H1 (cell line): ENCODE data around the gene ACBD6. TPM values are rescaled to one million over a fixed set of nuclear protein-coding genes. Genes with fewer than 3 reads are reported as not detected.

Source experiments
- CTCF ChIA-PET: fragments of 300-600 bp; sonication (Branson Sonifier 250); formaldehyde crosslinking; loops from one replicate; lab custom pipeline; 2021; ENCODE audit not compliant: partially characterized antibody; lab: Charles Lee
- POLR2A ChIA-PET: fragments of 300-600 bp; sonication (Branson Sonifier 250); formaldehyde crosslinking; loops from one replicate; lab custom pipeline; 2021; ENCODE audit warnings: inconsistent platforms; ENCODE audit not compliant: partially characterized antibody; lab: Charles Lee
- DNase-seq, 2 experiments: peaks; one replicate each; pipeline versions ENCODE4 v3.0.0 to v3.0.0-alpha.2; 2010 to 2022; ENCODE audit warnings: low spot score in 2 of 2, low read depth in 1 of 2, mixed read lengths in 1 of 2
- FAIRE-seq: peaks from 2 replicates; lab custom pipeline; 2011; peaks lifted over from hg19 to GRCh38; lab: Jason Lieb, UNC
- H2AFZ ChIP-seq: 2 replicates; pipeline ENCODE4 v1.8.1; 2012; ENCODE audit warnings: low read length, inconsistent platforms
- H2AK5ac ChIP-seq: 2 replicates; pipeline ENCODE4 v1.6.1; 2013; ENCODE audit warnings: low read depth, low read length
- H2BK120ac ChIP-seq: replicated peaks from 2 replicates; pipeline ENCODE3; 2013; ENCODE audit warnings: low read depth, low read length, inconsistent platforms
- H2BK12ac ChIP-seq: 2 replicates; pipeline ENCODE4 v1.6.1; 2013; ENCODE audit warnings: low read depth, low read length
- H2BK15ac ChIP-seq: 2 replicates; pipeline ENCODE4 v1.6.1; 2013; ENCODE audit warnings: low read length
- H2BK20ac ChIP-seq: 2 replicates; pipeline ENCODE4 v1.6.1; 2013; ENCODE audit warnings: low read length
- H2BK5ac ChIP-seq: 2 replicates; pipeline ENCODE4 v1.6.1; 2013; ENCODE audit warnings: low read depth, low read length
- H3K14ac ChIP-seq: 2 replicates; pipeline ENCODE4 v1.6.1; 2013; ENCODE audit warnings: inconsistent platforms; ENCODE audit not compliant: insufficient read length
- H3K18ac ChIP-seq: 2 replicates; pipeline ENCODE4 v1.6.1; 2013; ENCODE audit warnings: low read length; ENCODE audit errors: extremely low read depth
- H3K23ac ChIP-seq: 2 replicates; pipeline ENCODE4 v1.6.1; 2013; ENCODE audit warnings: inconsistent platforms; ENCODE audit not compliant: insufficient read length
- H3K23me2 ChIP-seq: 2 replicates; pipeline ENCODE4 v1.6.1; 2013; ENCODE audit warnings: low read depth, low read length
- H3K27ac ChIP-seq: 2 replicates; pipeline ENCODE4 v1.6.1; 2011; ENCODE audit warnings: low read depth, low read length, inconsistent platforms
- H3K27me3 ChIP-seq, 4 experiments: replicated peaks in 1 of 4; 1 replicate in 1 of 4; 2 replicates in 3 of 4; pipeline versions ENCODE4 v1.6.1 to v1.8.1; 2011 to 2013; ENCODE audit warnings: low read length in 3 of 4, mild to moderate bottlenecking in 3 of 4, inconsistent platforms in 2 of 4, mixed read lengths in 2 of 4, moderate library complexity in 1 of 4; ENCODE audit not compliant: control insufficient read depth in 3 of 4, insufficient read depth in 3 of 4; ENCODE audit errors: extremely low read depth in 1 of 4
- H3K36me3 ChIP-seq, 4 experiments: 2 replicates each; pipeline versions ENCODE4 v1.6.1 to v1.8.1; 2011 to 2013; ENCODE audit warnings: mild to moderate bottlenecking in 4 of 4, low read length in 3 of 4, moderate library complexity in 2 of 4, control low read depth in 1 of 4, inconsistent platforms in 1 of 4; ENCODE audit not compliant: insufficient read depth in 4 of 4, control insufficient read depth in 2 of 4
- H3K4ac ChIP-seq: replicated peaks from 2 replicates; pipeline ENCODE3; 2013; ENCODE audit warnings: low read length, low read depth, mixed read lengths, inconsistent platforms; ENCODE audit not compliant: insufficient read length
- H3K4me1 ChIP-seq, 4 experiments: replicated peaks in 1 of 4; 1 replicate in 1 of 4; 2 replicates in 3 of 4; pipeline versions ENCODE4 v1.6.1 to v1.8.1; 2011 to 2013; ENCODE audit warnings: low read length in 3 of 4, inconsistent platforms in 2 of 4, mixed read lengths in 1 of 4; ENCODE audit not compliant: insufficient read depth in 4 of 4, control insufficient read depth in 3 of 4
- H3K4me2 ChIP-seq, 2 experiments: 2 replicates each; pipeline versions ENCODE4 v1.6.1 to v1.8.1; 2011 to 2013; ENCODE audit warnings: low read depth in 2 of 2, low read length in 2 of 2, control low read depth in 1 of 2, inconsistent platforms in 1 of 2, mild to moderate bottlenecking in 1 of 2; ENCODE audit not compliant: insufficient read depth in 1 of 2
- H3K4me3 ChIP-seq, 4 experiments: fragments of 200-600, 300-600 bp in 1 of 4; sonication (generic), shearing (Covaris generic), sonication (Bioruptor Twin) in 1 of 4; 2 replicates each; pipeline versions ENCODE4 v1.5.1 to v1.8.1; 2011 to 2016; ENCODE audit warnings: low read length in 4 of 4, low read depth in 3 of 4, control low read depth in 2 of 4, inconsistent platforms in 2 of 4, mild to moderate bottlenecking in 2 of 4, mixed read lengths in 1 of 4, moderate library complexity in 1 of 4; ENCODE audit not compliant: insufficient read depth in 2 of 4; ENCODE audit errors: extremely low read depth in 1 of 4
- H3K56ac ChIP-seq: replicated peaks from 2 replicates; pipeline ENCODE3; 2013; ENCODE audit warnings: low read depth, mild to moderate bottlenecking, mixed read lengths, low read length, inconsistent platforms; ENCODE audit not compliant: insufficient read length
- H3K79me1 ChIP-seq: 2 replicates; pipeline ENCODE4 v1.6.1; 2013; ENCODE audit warnings: low read depth, low read length, control low read depth
- H3K79me2 ChIP-seq, 2 experiments: 2 replicates each; pipeline versions ENCODE4 v1.6.1 to v1.8.1; 2012 to 2013; ENCODE audit warnings: low read length in 2 of 2, mild to moderate bottlenecking in 2 of 2, inconsistent platforms in 1 of 2; ENCODE audit not compliant: insufficient read depth in 2 of 2, control insufficient read depth in 1 of 2
- H3K9ac ChIP-seq, 4 experiments: replicated peaks in 1 of 4; 1 replicate in 1 of 4; 2 replicates in 3 of 4; pipeline versions ENCODE4 v1.6.1 to v1.8.1; 2011 to 2013; ENCODE audit warnings: low read depth in 3 of 4, low read length in 3 of 4, control low read depth in 2 of 4, mild to moderate bottlenecking in 2 of 4, moderate library complexity in 2 of 4, inconsistent platforms in 1 of 4; ENCODE audit errors: extremely low read depth in 1 of 4
- H3K9me3 ChIP-seq, 2 experiments: 2 replicates each; pipeline versions ENCODE4 v1.6.1 to v1.8.1; 2012 to 2013; ENCODE audit warnings: mild to moderate bottlenecking in 2 of 2, moderate library complexity in 2 of 2, control low read depth in 1 of 2, inconsistent platforms in 1 of 2, low read depth in 1 of 2, low read length in 1 of 2, mixed read lengths in 1 of 2; ENCODE audit not compliant: insufficient read depth in 2 of 2
- H4K20me1 ChIP-seq, 2 experiments: replicated peaks in 1 of 2; 2 replicates each; pipeline versions ENCODE3 to v1.8.1; 2011 to 2013; ENCODE audit warnings: inconsistent platforms in 2 of 2, low read length in 2 of 2, mild to moderate bottlenecking in 1 of 2; ENCODE audit not compliant: insufficient read depth in 2 of 2, control insufficient read depth in 1 of 2
- H4K5ac ChIP-seq: 2 replicates; pipeline ENCODE4 v1.6.1; 2013; ENCODE audit warnings: low read length, low read depth, mixed read lengths, inconsistent platforms; ENCODE audit not compliant: insufficient read length
- H4K8ac ChIP-seq: 2 replicates; pipeline ENCODE4 v1.8.0; 2013; ENCODE audit warnings: mild to moderate bottlenecking, moderate library complexity, low read length, inconsistent platforms; ENCODE audit not compliant: insufficient read depth; ENCODE audit errors: extremely low read depth
- H4K91ac ChIP-seq: replicated peaks from 2 replicates; pipeline ENCODE3; 2013; ENCODE audit warnings: low read length, mixed read lengths, inconsistent platforms; ENCODE audit not compliant: insufficient read length
- E2F6 ChIP-seq: IDR thresholded peaks from 2 replicates; pipeline ENCODE4 v1.6.1; 2012; ENCODE audit warnings: inconsistent platforms
- FOSL1 ChIP-seq: IDR thresholded peaks from 2 replicates; pipeline ENCODE4 v1.6.1; 2011; ENCODE audit warnings: mild to moderate bottlenecking, low read depth, low read length, moderate library complexity; ENCODE audit not compliant: insufficient read depth
- HDAC2 ChIP-seq, 2 experiments: fragments of 300-600 bp in 1 of 2; sonication (generic) in 1 of 2; IDR thresholded peaks; 2 replicates each; pipeline ENCODE4 v1.6.1; 2011 to 2012; ENCODE audit warnings: low read depth in 2 of 2, low read length in 2 of 2, mild to moderate bottlenecking in 2 of 2, moderate library complexity in 2 of 2, borderline replicate concordance in 1 of 2, inconsistent platforms in 1 of 2
- JUND ChIP-seq: IDR thresholded peaks from 2 replicates; pipeline ENCODE4 v1.6.1; 2011; ENCODE audit warnings: mild to moderate bottlenecking, improper control_type of control experiment, low read length
- POLR2AphosphoS5 ChIP-seq: IDR thresholded peaks from 2 replicates; pipeline ENCODE4 v1.6.1; 2011; ENCODE audit warnings: low read depth, low read length
- SAP30 ChIP-seq: fragments of 300-600 bp; sonication (generic); IDR thresholded peaks from 2 replicates; pipeline ENCODE4 v1.7.1; 2012; ENCODE audit warnings: low read length, moderate library complexity, mild to moderate bottlenecking, inconsistent platforms; ENCODE audit not compliant: insufficient read depth, insufficient replicate concordance
- SIN3A ChIP-seq, 2 experiments: IDR thresholded peaks in 1 of 2; conservative IDR thresholded peaks in 1 of 2; 2 replicates each; pipeline ENCODE4 v1.6.1; 2011 to 2012; ENCODE audit warnings: low read length in 2 of 2, improper control_type of control experiment in 1 of 2, low read depth in 1 of 2, mild to moderate bottlenecking in 1 of 2
- SRF ChIP-seq: IDR thresholded peaks from 2 replicates; pipeline ENCODE4 v1.6.1; 2011; ENCODE audit warnings: mild to moderate bottlenecking, low read depth, low read length, moderate library complexity
- SUZ12 ChIP-seq: fragments of 200-600 bp; sonication (generic); IDR thresholded peaks from 2 replicates; pipeline ENCODE4 v1.6.1; 2012; ENCODE audit warnings: mild to moderate bottlenecking, inconsistent platforms, low read length, moderate library complexity, mixed read lengths
- WGBS, 2 experiments: shearing (Covaris generic) in 1 of 2; methylation state at CpG; one replicate each; pipeline versions ENCODE4 v1.1.6 to v1.1.7; 2013 to 2015; ENCODE audit warnings: low lambda C conversion rate in 2 of 2, mixed read lengths in 2 of 2, inconsistent platforms in 1 of 2, low coverage in 1 of 2, missing lambda C conversion rate in 1 of 2; ENCODE audit not compliant: insufficient replicate concordance in 2 of 2, insufficient coverage in 1 of 2, insufficient read length in 1 of 2; ENCODE audit errors: extremely low coverage in 1 of 2, missing lambda C conversion rate in 1 of 2; 5-methylcytosine and 5-hydroxymethylcytosine counted together
- polyA plus RNA-seq, 7 experiments: library from polyadenylated mRNA; depleted of rRNA in 3 of 7; stranded (reverse) in 5 of 7; unstranded in 2 of 7; fragments of >200 nt in 5 of 7; fragments of 200-250 nt in 2 of 7; gene quantifications; 1 replicate in 5 of 7; 2 replicates in 1 of 7; 4 replicates in 1 of 7; pipeline versions ENCODE4 v1.2.1 to v1.2.3, GENCODE V29; 2011 to 2013; ENCODE audit warnings: missing spikeins in 2 of 7, mixed read lengths in 2 of 7
- total RNA-seq: library from RNA; stranded (reverse); fragmentation: NEBNext Ultra II Directional; extraction: Animal tissue kit (Norgen Biotek cat#: 25700); gene quantifications from 2 replicates; pipeline ENCODE4 v1.2.1, GENCODE V29; 2021
- TF ChIP-seq, protein P1 (sequence below): IDR thresholded peaks from 2 replicates; pipeline ENCODE4 v1.6.1; 2011; ENCODE audit warnings: low read length, improper control_type of control experiment
- TF ChIP-seq, protein P2 (sequence below): IDR thresholded peaks from 2 replicates; pipeline ENCODE4 v1.6.1; 2011; ENCODE audit warnings: low read depth, mild to moderate bottlenecking, low read length; ENCODE audit not compliant: insufficient read depth

Gene ACBD6
- total and polyA plus RNA-seq, 2 of the 8 experiments (the other 6 are each of a cell fraction or from before 2014, with no cell fraction given) = 52.0 to 67.7 TPM

DNA sequence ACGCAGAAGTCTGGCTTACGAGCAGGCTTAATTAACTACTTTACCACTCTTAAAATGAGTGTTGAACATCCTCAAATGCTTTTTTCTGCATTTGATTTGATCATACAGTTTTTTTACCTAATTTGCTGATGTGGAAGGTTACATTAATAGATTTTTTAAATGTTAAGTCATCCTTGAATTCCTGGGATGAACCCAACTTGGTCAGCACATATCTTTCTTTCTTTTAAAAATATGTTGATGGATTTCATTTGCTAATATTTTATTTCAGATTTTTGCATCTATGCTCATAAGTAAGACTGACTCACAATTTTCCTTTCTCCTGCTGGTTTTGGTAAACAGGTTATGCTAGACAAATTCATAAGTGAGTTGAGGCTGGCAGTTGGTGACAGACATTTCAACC lies 189.5 kb downstream of the ACBD6 start:
- FAIRE-seq = no peak
- H2BK15ac ChIP-seq = no peak overlapping the region
- TF ChIP-seq, protein P1, sequence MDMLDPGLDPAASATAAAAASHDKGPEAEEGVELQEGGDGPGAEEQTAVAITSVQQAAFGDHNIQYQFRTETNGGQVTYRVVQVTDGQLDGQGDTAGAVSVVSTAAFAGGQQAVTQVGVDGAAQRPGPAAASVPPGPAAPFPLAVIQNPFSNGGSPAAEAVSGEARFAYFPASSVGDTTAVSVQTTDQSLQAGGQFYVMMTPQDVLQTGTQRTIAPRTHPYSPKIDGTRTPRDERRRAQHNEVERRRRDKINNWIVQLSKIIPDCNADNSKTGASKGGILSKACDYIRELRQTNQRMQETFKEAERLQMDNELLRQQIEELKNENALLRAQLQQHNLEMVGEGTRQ = no peak
- TF ChIP-seq SRF (no peak), E2F6 (no peak), JUND (no peak), HDAC2 (IDR thresholded peaks at IDR 0.05; ENCODE audit: borderline replicate concordance in 1 of 2, low read depth in 2 of 2, low read length in 2 of 2) (no peak), POLR2AphosphoS5 (no peak), SAP30 (no peak), SIN3A (conservative IDR thresholded peaks at IDR 0.05 in 1 of 2, IDR thresholded peaks at IDR 0.05 in 1 of 2; ENCODE audit: low read depth in 1 of 2, low read length in 2 of 2) (no peak), FOSL1 (no peak), SUZ12 (no peak)
- TF ChIP-seq, protein P2, sequence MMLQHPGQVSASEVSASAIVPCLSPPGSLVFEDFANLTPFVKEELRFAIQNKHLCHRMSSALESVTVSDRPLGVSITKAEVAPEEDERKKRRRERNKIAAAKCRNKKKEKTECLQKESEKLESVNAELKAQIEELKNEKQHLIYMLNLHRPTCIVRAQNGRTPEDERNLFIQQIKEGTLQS = no peak

More for the DNA sequence above, 189.5 kb downstream of the ACBD6 start:
- Histone ChIP-seq H2BK20ac (no peak overlapping the region), H2BK120ac (no peak overlapping the region), H3K79me2 (no peaks in the 10 kb centered on the region), H3K79me1 (no peaks in the 10 kb centered on the region; the same call in 1 of the 2 replicates), H3K9me3 (no peaks in the 10 kb centered on the region), H4K91ac (no peak overlapping the region), H3K27ac (no peak overlapping the region), H3K56ac (no peak overlapping the region), H2AFZ (no peak overlapping the region), H3K27me3 (no peaks in the 10 kb centered on the region; a peak in 1 of 7 replicates), H2BK5ac (no peak overlapping the region), H4K5ac (no peak overlapping the region), H3K36me3 (no peaks in the 10 kb centered on the region; a peak in 1 of 8 replicates), H3K23ac (no peak overlapping the region), H2BK12ac (no peak overlapping the region), H4K8ac (no peak overlapping the region), H3K9ac (no peak overlapping the region), H3K4me3 (no peak overlapping the region), H3K4me2 (no peak overlapping the region), H3K4me1 (no peaks in the 10 kb centered on the region; a peak in 1 of 7 replicates), H2AK5ac (no peak overlapping the region), H3K23me2 (no peaks in the 10 kb centered on the region), H4K20me1 (no peaks in the 10 kb centered on the region), H3K18ac (no peak overlapping the region), H3K4ac (no peak overlapping the region), H3K14ac (no peak overlapping the region)
- DNase-seq = no peak
- POLR2A ChIA-PET = no interaction called here
- CTCF ChIA-PET = no interaction called here
- WGBS, 2 experiments = 98% methylated on average over 2 of the region's 2 CpGs; no CpG with 5 or more reads in 1 of the 2 experiments
